IPS-18a (cell line): ENCODE measurements around the gene WBP4.

ENCODE experiments used
- H3K27ac ChIP-seq: one replicate; pipeline ENCODE4 v1.5.1; 2013; ENCODE audit warnings: low read length
- H3K27me3 ChIP-seq: one replicate; pipeline ENCODE4 v1.6.1; 2013; ENCODE audit warnings: mild to moderate bottlenecking, low read length; ENCODE audit not compliant: control insufficient read depth, insufficient read depth
- H3K36me3 ChIP-seq: one replicate; pipeline ENCODE4 v1.6.1; 2013; ENCODE audit warnings: low read depth, low read length; ENCODE audit not compliant: control insufficient read depth
- H3K4me1 ChIP-seq: one replicate; pipeline ENCODE4 v1.6.1; 2013; ENCODE audit warnings: low read depth, low read length; ENCODE audit not compliant: control insufficient read depth
- H3K4me3 ChIP-seq: one replicate; pipeline ENCODE4 v1.5.1; 2013; ENCODE audit warnings: low read length
- H3K9ac ChIP-seq: one replicate; pipeline ENCODE4 v1.6.1; 2013; ENCODE audit warnings: mild to moderate bottlenecking, low read length, moderate library complexity
- H3K9me3 ChIP-seq: one replicate; pipeline ENCODE4 v1.6.1; 2013; ENCODE audit warnings: low read depth, low read length; ENCODE audit not compliant: control insufficient read depth

WBP4 gene

GRCh38 chr13:41052441-41052840 lies 8.9 kb upstream of the WBP4 start:
- Histone ChIP-seq H3K4me1 (no peaks in the 10 kb centered on the region), H3K27ac (no peak overlapping the region), H3K9ac (no peak overlapping the region)

DNA sequence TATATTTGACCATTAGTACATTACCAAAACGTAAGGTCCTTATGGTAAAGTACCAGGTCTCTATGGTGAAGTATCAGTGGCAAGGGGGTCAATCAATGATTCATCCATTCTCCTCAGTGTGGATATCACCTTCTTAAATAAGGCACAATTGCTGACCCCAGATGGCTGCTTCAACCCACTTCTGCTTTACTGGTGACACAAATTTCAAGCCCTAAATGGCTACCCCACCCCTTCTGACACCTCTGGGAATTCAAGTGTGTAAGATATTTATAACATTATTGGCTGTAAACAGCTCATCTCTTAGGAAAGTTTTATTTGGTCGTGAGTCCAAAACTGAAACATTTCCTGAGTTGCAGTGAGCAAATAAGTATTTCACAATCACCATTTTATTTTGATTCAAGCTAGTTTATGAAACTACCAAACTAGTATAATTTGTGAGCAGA lies 7.9 kb upstream of the WBP4 start:
- Histone ChIP-seq H3K27me3 (no peaks in the 10 kb centered on the region), H3K4me1 (no peaks in the 10 kb centered on the region), H3K9me3 (peaks cover 1% of the 10 kb centered on the region), H3K9ac (no peak overlapping the region), H3K36me3 (no peaks in the 10 kb centered on the region), H3K27ac (no peak overlapping the region), H3K4me3 (no peak overlapping the region)

More at GRCh38 chr13:41052441-41052840, 8.9 kb upstream of the WBP4 start:
- H3K9me3 ChIP-seq, result peaks cover 5% of the 10 kb centered on the region
- H3K27me3 ChIP-seq, result no peaks in the 10 kb centered on the region
- H3K36me3 ChIP-seq, result no peaks in the 10 kb centered on the region
- H3K4me3 ChIP-seq, result no peak overlapping the region

DNA sequence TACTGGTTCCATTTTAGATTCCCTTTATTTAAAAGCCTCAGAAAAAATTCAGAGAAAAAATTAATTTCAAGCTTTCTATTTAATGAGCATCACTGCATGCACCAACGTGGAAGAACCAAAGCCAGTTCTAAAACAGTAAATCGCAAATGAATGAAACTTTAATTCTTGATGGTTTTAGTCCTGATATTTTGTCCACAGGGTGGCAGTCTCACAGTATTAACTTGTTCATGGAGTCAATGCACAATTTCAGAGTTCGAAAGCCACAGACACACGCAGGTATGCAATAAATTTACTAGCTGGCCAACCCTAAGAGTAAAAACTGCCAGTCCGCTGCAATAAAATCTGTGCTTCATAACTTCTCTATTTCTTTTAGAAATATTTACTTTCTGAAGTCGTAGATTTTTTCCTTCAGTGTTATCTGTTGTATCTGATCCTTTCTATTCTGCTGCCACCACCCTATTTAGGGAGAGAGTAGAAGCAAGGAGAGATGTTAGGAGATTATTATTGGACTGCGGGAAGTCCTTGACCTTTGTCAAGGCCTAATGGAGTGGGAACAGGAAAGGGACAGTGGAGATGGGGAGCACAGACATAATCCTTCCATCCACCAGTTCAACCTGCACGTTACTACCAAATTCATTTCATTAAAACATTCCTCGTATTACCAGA lies 7.0 kb upstream of the WBP4 start:
- Histone ChIP-seq H3K27ac (no peak overlapping the region), H3K9ac (no peak overlapping the region), H3K36me3 (no peaks in the 10 kb centered on the region), H3K9me3 (no peaks in the 10 kb centered on the region), H3K27me3 (no peaks in the 10 kb centered on the region), H3K4me3 (no peak overlapping the region), H3K4me1 (peaks cover 4% of the 10 kb centered on the region)

- Histone ChIP-seq H3K4me1 (peaks cover 4% of the 10 kb centered on the region), H3K9ac (no peak overlapping the region), H3K27ac (no peak overlapping the region), H3K27me3 (no peaks in the 10 kb centered on the region), H3K9me3 (no peaks in the 10 kb centered on the region), H3K4me3 (no peak overlapping the region), H3K36me3 (no peaks in the 10 kb centered on the region)
These were observed 6.2 kb upstream of the WBP4 start for GRCh38 chr13:41054919-41055619.

DNA sequence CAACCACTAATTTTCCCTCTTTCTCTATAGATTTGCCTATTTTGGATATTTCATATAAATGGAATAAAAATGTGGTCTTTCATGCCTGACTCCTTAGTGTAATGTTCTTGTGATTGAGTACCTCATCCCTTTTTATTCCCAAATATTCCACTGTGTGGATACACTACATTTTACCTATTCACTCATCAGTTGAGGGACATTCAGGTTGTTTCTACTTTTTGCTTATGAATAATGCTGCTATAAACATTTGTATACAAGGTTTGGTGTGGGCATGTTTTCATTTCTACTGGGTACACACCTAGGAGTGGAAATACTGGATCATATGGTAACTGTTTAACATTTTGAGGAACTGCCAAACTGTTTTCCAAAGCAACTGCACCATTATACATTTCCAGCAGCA lies 5.1 kb upstream of the WBP4 start:
- no peaks in the 10 kb centered on the region for H3K36me3 ChIP-seq
- no peaks in the 10 kb centered on the region for H3K9me3 ChIP-seq
- H3K27me3 ChIP-seq, result no peaks in the 10 kb centered on the region
- H3K4me3 ChIP-seq, result no peak overlapping the region
- no peak overlapping the region for H3K9ac ChIP-seq
- H3K27ac ChIP-seq, result no peak overlapping the region
- H3K4me1 ChIP-seq, result peaks cover 4% of the 10 kb centered on the region

- Histone ChIP-seq H3K9ac (no peak overlapping the region), H3K4me3 (no peak overlapping the region), H3K4me1 (peaks cover 4% of the 10 kb centered on the region)
These were observed 4.2 kb upstream of the WBP4 start for GRCh38 chr13:41056826-41057711.

DNA sequence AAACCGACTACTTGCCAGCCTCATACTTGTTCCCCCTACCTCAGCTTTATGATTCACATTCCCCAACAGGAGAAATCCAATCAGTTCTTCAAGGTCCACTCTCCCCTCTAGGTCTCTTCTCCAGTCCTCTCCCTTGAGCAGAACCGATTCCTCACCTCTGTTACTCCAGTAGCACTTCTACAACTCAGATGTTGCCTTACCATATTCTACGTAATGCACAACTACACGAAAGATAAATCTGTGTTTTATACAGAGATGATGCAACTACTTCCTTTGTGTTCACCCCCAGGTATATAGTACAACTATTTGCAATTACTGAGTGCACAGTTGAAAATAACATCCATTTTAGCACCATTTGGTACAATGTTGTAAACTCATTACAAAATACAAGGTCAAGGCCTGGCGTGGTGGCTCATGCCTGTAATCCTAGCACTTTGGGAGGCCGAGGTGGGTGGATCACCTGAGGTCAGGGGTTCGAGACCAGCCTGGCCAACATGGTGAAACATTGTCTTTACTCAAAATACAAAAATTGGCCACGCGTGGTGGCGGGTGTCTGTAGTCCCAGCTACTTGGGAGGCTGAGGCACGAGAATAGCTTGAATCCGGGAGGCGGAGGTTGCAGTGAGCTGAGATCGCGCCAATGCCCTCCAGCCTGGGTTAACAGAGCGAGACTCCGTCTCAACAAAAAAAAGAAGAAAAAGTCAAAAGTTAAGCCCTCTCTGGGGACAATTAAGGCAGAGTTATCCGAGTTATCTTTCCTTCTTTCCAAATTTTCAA lies 2.8 kb upstream of the WBP4 start:
- Histone ChIP-seq H3K9me3 (no peaks in the 10 kb centered on the region), H3K36me3 (no peaks in the 10 kb centered on the region), H3K9ac (no peak overlapping the region), H3K27ac (no peak overlapping the region), H3K27me3 (no peaks in the 10 kb centered on the region), H3K4me1 (peaks cover 8% of the 10 kb centered on the region), H3K4me3 (peak overlapping the region; percentile 91)

More at GRCh38 chr13:41056826-41057711, 4.2 kb upstream of the WBP4 start:
- Histone ChIP-seq H3K36me3 (no peaks in the 10 kb centered on the region), H3K27ac (no peak overlapping the region), H3K9me3 (no peaks in the 10 kb centered on the region), H3K27me3 (no peaks in the 10 kb centered on the region)

DNA sequence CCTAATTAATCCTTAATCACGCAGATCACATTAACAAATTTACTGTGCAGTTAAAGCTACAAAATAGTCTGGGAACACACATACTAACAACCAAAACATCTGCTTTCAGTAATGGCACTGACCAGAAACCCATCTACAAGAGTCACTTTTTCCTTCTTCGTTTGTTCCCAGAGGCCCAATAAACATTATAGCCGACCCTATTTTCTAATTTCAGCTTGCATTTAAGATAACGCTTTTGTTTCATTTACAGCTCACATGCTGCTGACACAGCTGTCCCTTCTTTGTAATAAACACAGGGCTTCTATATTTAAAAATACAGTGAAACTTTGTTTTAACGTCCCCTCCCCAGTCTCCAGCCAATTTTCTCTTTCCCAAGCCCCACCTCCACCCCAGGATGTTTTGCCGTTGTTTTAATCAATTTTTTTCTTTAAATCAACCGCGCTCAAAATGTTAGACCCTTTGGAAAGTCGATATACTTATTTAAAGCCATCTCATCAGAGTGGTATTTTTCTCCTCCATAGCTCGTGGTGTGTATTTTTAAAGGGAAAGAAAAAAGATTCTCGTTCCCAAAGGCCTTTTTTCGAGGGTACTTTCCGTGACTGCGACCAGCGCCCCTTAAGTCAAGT lies 1.7 kb upstream of the WBP4 start:
- Histone ChIP-seq H3K36me3 (no peaks in the 10 kb centered on the region), H3K27me3 (no peaks in the 10 kb centered on the region), H3K9me3 (no peaks in the 10 kb centered on the region), H3K27ac (peak overlapping the region; percentile 76), H3K4me3 (peak overlapping the region; percentile 91), H3K4me1 (peaks cover 8% of the 10 kb centered on the region), H3K9ac (peak overlapping the region; percentile 87)

DNA sequence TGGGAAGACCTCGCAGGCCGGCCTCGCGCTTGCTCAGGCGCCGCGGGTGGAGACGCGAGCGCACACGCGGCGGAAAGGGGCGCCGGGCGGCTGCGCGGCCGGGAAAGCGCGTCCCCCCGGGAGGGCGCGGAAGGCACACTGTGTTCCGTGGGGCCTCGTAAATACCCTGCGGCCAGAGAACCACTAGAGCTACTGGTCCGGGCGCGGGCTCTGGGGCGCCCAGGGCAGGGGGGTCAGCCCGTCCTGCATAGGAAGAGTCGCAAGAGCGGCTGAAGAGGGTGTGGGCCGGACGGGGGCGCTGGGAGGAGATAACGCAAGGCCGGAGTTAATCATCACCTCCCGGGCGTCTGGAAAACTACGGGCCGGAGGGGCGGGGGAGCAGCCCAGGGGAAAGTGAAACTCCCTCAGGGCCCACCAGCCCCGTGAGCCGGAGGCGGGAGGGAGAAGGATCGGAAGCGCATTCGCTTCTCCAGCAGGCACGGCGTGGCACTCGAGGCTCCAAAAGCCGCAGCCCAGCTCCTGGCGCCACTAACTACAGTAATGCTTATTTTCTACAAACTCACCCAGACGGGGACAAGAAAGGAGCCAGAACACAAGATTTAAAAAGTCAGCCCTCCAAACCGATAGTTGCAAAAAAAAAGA lies 1.1 kb upstream of the WBP4 start:
- H3K27me3 ChIP-seq, result no peaks in the 10 kb centered on the region
- peak overlapping the region; percentile 76 for H3K27ac ChIP-seq
- peaks cover 4% of the 10 kb centered on the region for H3K36me3 ChIP-seq
- no peaks in the 10 kb centered on the region for H3K9me3 ChIP-seq
- peak overlapping the region; percentile 87 for H3K9ac ChIP-seq
- H3K4me1 ChIP-seq, result peaks cover 8% of the 10 kb centered on the region
- H3K4me3 ChIP-seq, result peak overlapping the region; percentile 91

DNA sequence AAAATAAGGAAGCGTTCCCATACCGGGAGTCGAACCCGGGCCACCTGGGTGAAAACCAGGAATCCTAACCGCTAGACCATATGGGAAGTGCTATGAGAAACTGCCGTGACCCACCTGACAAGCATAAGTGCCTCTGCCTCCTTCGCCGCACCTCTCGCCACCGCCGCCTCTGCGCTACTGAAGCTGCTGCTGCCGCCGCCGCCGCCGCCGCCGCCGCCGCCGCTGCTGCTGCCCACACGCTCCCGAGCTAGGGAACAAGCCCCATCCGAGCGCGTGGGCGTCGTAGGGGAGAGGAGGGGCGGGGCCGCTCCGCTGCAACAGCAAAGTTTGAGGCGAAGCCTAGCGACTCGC lies 610 bp upstream of the WBP4 start:
- Histone ChIP-seq H3K27me3 (no peaks in the 10 kb centered on the region), H3K4me1 (peaks cover 8% of the 10 kb centered on the region), H3K27ac (peak overlapping the region; percentile 76), H3K36me3 (peaks cover 9% of the 10 kb centered on the region), H3K4me3 (peak overlapping the region; percentile 91), H3K9me3 (no peaks in the 10 kb centered on the region), H3K9ac (peak overlapping the region; percentile 87)
